H1 (cell line): ENCODE measurements around the gene MYLK4. TPM values are rescaled to one million over a fixed set of nuclear protein-coding genes. Genes with fewer than 3 reads are reported as not detected.
A peak's percentile ranks its signal among the peaks of the same experiment; 100 is the strongest.

ENCODE experiments used
- CTCF ChIA-PET: fragments of 300-600 bp; sonication (Branson Sonifier 250); formaldehyde crosslinking; loops from one replicate; lab custom pipeline; 2021; ENCODE audit not compliant: partially characterized antibody; lab: Charles Lee
- POLR2A ChIA-PET: fragments of 300-600 bp; sonication (Branson Sonifier 250); formaldehyde crosslinking; loops from one replicate; lab custom pipeline; 2021; ENCODE audit warnings: inconsistent platforms; ENCODE audit not compliant: partially characterized antibody; lab: Charles Lee
- DNase-seq, 2 experiments: peaks; one replicate each; pipeline versions ENCODE4 v3.0.0 to v3.0.0-alpha.2; 2010 to 2022; ENCODE audit warnings: low spot score in 2 of 2, low read depth in 1 of 2, mixed read lengths in 1 of 2
- FAIRE-seq: peaks from 2 replicates; lab custom pipeline; 2011; peaks lifted over from hg19 to GRCh38; lab: Jason Lieb, UNC
- H2AFZ ChIP-seq: 2 replicates; pipeline ENCODE4 v1.8.1; 2012; ENCODE audit warnings: low read length, inconsistent platforms
- H2AK5ac ChIP-seq: 2 replicates; pipeline ENCODE4 v1.6.1; 2013; ENCODE audit warnings: low read depth, low read length
- H2BK120ac ChIP-seq: replicated peaks from 2 replicates; pipeline ENCODE3; 2013; ENCODE audit warnings: low read depth, low read length, inconsistent platforms
- H2BK12ac ChIP-seq: 2 replicates; pipeline ENCODE4 v1.6.1; 2013; ENCODE audit warnings: low read depth, low read length
- H2BK15ac ChIP-seq: 2 replicates; pipeline ENCODE4 v1.6.1; 2013; ENCODE audit warnings: low read length
- H2BK20ac ChIP-seq: 2 replicates; pipeline ENCODE4 v1.6.1; 2013; ENCODE audit warnings: low read length
- H2BK5ac ChIP-seq: 2 replicates; pipeline ENCODE4 v1.6.1; 2013; ENCODE audit warnings: low read depth, low read length
- H3K14ac ChIP-seq: 2 replicates; pipeline ENCODE4 v1.6.1; 2013; ENCODE audit warnings: inconsistent platforms; ENCODE audit not compliant: insufficient read length
- H3K18ac ChIP-seq: 2 replicates; pipeline ENCODE4 v1.6.1; 2013; ENCODE audit warnings: low read length; ENCODE audit errors: extremely low read depth
- H3K23ac ChIP-seq: 2 replicates; pipeline ENCODE4 v1.6.1; 2013; ENCODE audit warnings: inconsistent platforms; ENCODE audit not compliant: insufficient read length
- H3K23me2 ChIP-seq: 2 replicates; pipeline ENCODE4 v1.6.1; 2013; ENCODE audit warnings: low read depth, low read length
- H3K27ac ChIP-seq: 2 replicates; pipeline ENCODE4 v1.6.1; 2011; ENCODE audit warnings: low read depth, low read length, inconsistent platforms
- H3K27me3 ChIP-seq, 4 experiments: replicated peaks in 1 of 4; 1 replicate in 1 of 4; 2 replicates in 3 of 4; pipeline versions ENCODE4 v1.6.1 to v1.8.1; 2011 to 2013; ENCODE audit warnings: low read length in 3 of 4, mild to moderate bottlenecking in 3 of 4, inconsistent platforms in 2 of 4, mixed read lengths in 2 of 4, moderate library complexity in 1 of 4; ENCODE audit not compliant: control insufficient read depth in 3 of 4, insufficient read depth in 3 of 4; ENCODE audit errors: extremely low read depth in 1 of 4
- H3K36me3 ChIP-seq, 4 experiments: 2 replicates each; pipeline versions ENCODE4 v1.6.1 to v1.8.1; 2011 to 2013; ENCODE audit warnings: mild to moderate bottlenecking in 4 of 4, low read length in 3 of 4, moderate library complexity in 2 of 4, control low read depth in 1 of 4, inconsistent platforms in 1 of 4; ENCODE audit not compliant: insufficient read depth in 4 of 4, control insufficient read depth in 2 of 4
- H3K4ac ChIP-seq: replicated peaks from 2 replicates; pipeline ENCODE3; 2013; ENCODE audit warnings: low read length, low read depth, mixed read lengths, inconsistent platforms; ENCODE audit not compliant: insufficient read length
- H3K4me1 ChIP-seq, 4 experiments: replicated peaks in 1 of 4; 1 replicate in 1 of 4; 2 replicates in 3 of 4; pipeline versions ENCODE4 v1.6.1 to v1.8.1; 2011 to 2013; ENCODE audit warnings: low read length in 3 of 4, inconsistent platforms in 2 of 4, mixed read lengths in 1 of 4; ENCODE audit not compliant: insufficient read depth in 4 of 4, control insufficient read depth in 3 of 4
- H3K4me2 ChIP-seq, 2 experiments: 2 replicates each; pipeline versions ENCODE4 v1.6.1 to v1.8.1; 2011 to 2013; ENCODE audit warnings: low read depth in 2 of 2, low read length in 2 of 2, control low read depth in 1 of 2, inconsistent platforms in 1 of 2, mild to moderate bottlenecking in 1 of 2; ENCODE audit not compliant: insufficient read depth in 1 of 2
- H3K4me3 ChIP-seq, 4 experiments: fragments of 200-600, 300-600 bp in 1 of 4; sonication (generic), shearing (Covaris generic), sonication (Bioruptor Twin) in 1 of 4; 2 replicates each; pipeline versions ENCODE4 v1.5.1 to v1.8.1; 2011 to 2016; ENCODE audit warnings: low read length in 4 of 4, low read depth in 3 of 4, control low read depth in 2 of 4, inconsistent platforms in 2 of 4, mild to moderate bottlenecking in 2 of 4, mixed read lengths in 1 of 4, moderate library complexity in 1 of 4; ENCODE audit not compliant: insufficient read depth in 2 of 4; ENCODE audit errors: extremely low read depth in 1 of 4
- H3K56ac ChIP-seq: replicated peaks from 2 replicates; pipeline ENCODE3; 2013; ENCODE audit warnings: low read depth, mild to moderate bottlenecking, mixed read lengths, low read length, inconsistent platforms; ENCODE audit not compliant: insufficient read length
- H3K79me1 ChIP-seq: 2 replicates; pipeline ENCODE4 v1.6.1; 2013; ENCODE audit warnings: low read depth, low read length, control low read depth
- H3K79me2 ChIP-seq, 2 experiments: 2 replicates each; pipeline versions ENCODE4 v1.6.1 to v1.8.1; 2012 to 2013; ENCODE audit warnings: low read length in 2 of 2, mild to moderate bottlenecking in 2 of 2, inconsistent platforms in 1 of 2; ENCODE audit not compliant: insufficient read depth in 2 of 2, control insufficient read depth in 1 of 2
- H3K9ac ChIP-seq, 4 experiments: replicated peaks in 1 of 4; 1 replicate in 1 of 4; 2 replicates in 3 of 4; pipeline versions ENCODE4 v1.6.1 to v1.8.1; 2011 to 2013; ENCODE audit warnings: low read depth in 3 of 4, low read length in 3 of 4, control low read depth in 2 of 4, mild to moderate bottlenecking in 2 of 4, moderate library complexity in 2 of 4, inconsistent platforms in 1 of 4; ENCODE audit errors: extremely low read depth in 1 of 4
- H3K9me3 ChIP-seq, 2 experiments: 2 replicates each; pipeline versions ENCODE4 v1.6.1 to v1.8.1; 2012 to 2013; ENCODE audit warnings: mild to moderate bottlenecking in 2 of 2, moderate library complexity in 2 of 2, control low read depth in 1 of 2, inconsistent platforms in 1 of 2, low read depth in 1 of 2, low read length in 1 of 2, mixed read lengths in 1 of 2; ENCODE audit not compliant: insufficient read depth in 2 of 2
- H4K20me1 ChIP-seq, 2 experiments: replicated peaks in 1 of 2; 2 replicates each; pipeline versions ENCODE3 to v1.8.1; 2011 to 2013; ENCODE audit warnings: inconsistent platforms in 2 of 2, low read length in 2 of 2, mild to moderate bottlenecking in 1 of 2; ENCODE audit not compliant: insufficient read depth in 2 of 2, control insufficient read depth in 1 of 2
- H4K5ac ChIP-seq: 2 replicates; pipeline ENCODE4 v1.6.1; 2013; ENCODE audit warnings: low read length, low read depth, mixed read lengths, inconsistent platforms; ENCODE audit not compliant: insufficient read length
- H4K8ac ChIP-seq: 2 replicates; pipeline ENCODE4 v1.8.0; 2013; ENCODE audit warnings: mild to moderate bottlenecking, moderate library complexity, low read length, inconsistent platforms; ENCODE audit not compliant: insufficient read depth; ENCODE audit errors: extremely low read depth
- H4K91ac ChIP-seq: replicated peaks from 2 replicates; pipeline ENCODE3; 2013; ENCODE audit warnings: low read length, mixed read lengths, inconsistent platforms; ENCODE audit not compliant: insufficient read length
- SIX5 ChIP-seq: IDR thresholded peaks from 2 replicates; pipeline ENCODE4 v1.6.1; 2011; ENCODE audit warnings: mild to moderate bottlenecking, low read depth, low read length
- WGBS, 2 experiments: shearing (Covaris generic) in 1 of 2; methylation state at CpG; one replicate each; pipeline versions ENCODE4 v1.1.6 to v1.1.7; 2013 to 2015; ENCODE audit warnings: low lambda C conversion rate in 2 of 2, mixed read lengths in 2 of 2, inconsistent platforms in 1 of 2, low coverage in 1 of 2, missing lambda C conversion rate in 1 of 2; ENCODE audit not compliant: insufficient replicate concordance in 2 of 2, insufficient coverage in 1 of 2, insufficient read length in 1 of 2; ENCODE audit errors: extremely low coverage in 1 of 2, missing lambda C conversion rate in 1 of 2; 5-methylcytosine and 5-hydroxymethylcytosine counted together
- polyA plus RNA-seq, 7 experiments: library from polyadenylated mRNA; depleted of rRNA in 3 of 7; stranded (reverse) in 5 of 7; unstranded in 2 of 7; fragments of >200 nt in 5 of 7; fragments of 200-250 nt in 2 of 7; gene quantifications; 1 replicate in 5 of 7; 2 replicates in 1 of 7; 4 replicates in 1 of 7; pipeline versions ENCODE4 v1.2.1 to v1.2.3, GENCODE V29; 2011 to 2013; ENCODE audit warnings: missing spikeins in 2 of 7, mixed read lengths in 2 of 7
- total RNA-seq: library from RNA; stranded (reverse); fragmentation: NEBNext Ultra II Directional; extraction: Animal tissue kit (Norgen Biotek cat#: 25700); gene quantifications from 2 replicates; pipeline ENCODE4 v1.2.1, GENCODE V29; 2021

MYLK4 gene
- total and polyA plus RNA-seq, 2 of the 8 experiments (the other 6 are each of a cell fraction or from before 2014, with no cell fraction given) = 0.11 to 0.17 TPM

DNA sequence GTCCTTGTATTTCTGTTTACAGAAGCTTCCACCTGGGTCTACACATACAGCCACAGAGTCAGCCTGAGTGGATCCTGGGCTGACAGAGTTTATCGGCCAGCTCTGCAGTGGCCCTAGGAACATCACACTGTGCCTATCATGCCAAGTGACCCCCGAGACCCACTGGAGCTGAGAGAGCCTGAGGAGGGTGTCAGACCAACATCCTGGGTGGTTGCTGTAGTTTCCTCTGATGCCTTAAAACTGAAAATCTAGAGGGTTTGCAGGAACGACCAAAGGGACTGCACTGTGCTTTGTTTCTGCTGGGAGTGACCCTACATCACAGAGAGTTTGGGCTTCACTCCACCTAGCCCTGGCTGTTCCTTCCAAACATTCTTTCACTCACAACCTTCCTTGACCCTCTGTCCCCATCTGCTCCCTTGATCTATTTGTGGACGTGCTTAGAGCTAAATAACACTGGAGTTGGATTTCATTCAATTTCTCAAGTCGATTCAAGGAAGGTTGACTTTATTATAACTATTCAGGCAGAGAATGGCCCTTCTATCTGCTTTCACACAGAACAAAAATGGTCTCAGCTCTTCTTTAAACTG is 18.1 kb downstream of the MYLK4 start:
- H3K23me2 ChIP-seq = no peaks in the 10 kb centered on the region
- H3K9me3 ChIP-seq = no peaks in the 10 kb centered on the region
- no peaks in the 10 kb centered on the region for H3K79me2 ChIP-seq
- H3K14ac ChIP-seq = no peak overlapping the region
- H3K4me3 ChIP-seq = no peak overlapping the region
- CTCF ChIA-PET = interaction anchor here (0.8 to 11.1 kb wide), 7 partner anchors 9 to 131 kb away, joined by 3 to 160 read pairs (median 4); partner anchors contain the start of gene MYLK4
- no peak overlapping the region for H2BK5ac ChIP-seq
- no peak overlapping the region for H3K56ac ChIP-seq
- POLR2A ChIA-PET = interaction anchor here (0.7 kb wide), 2 partner anchors 16 to 205 kb away, joined by 3 to 4 read pairs; no protein-coding TSS in a partner anchor
- no peak overlapping the region for H3K27ac ChIP-seq
- no peak overlapping the region for H3K23ac ChIP-seq
- H2AFZ ChIP-seq = no peak overlapping the region
- H3K79me1 ChIP-seq = no peaks in the 10 kb centered on the region
- H2BK120ac ChIP-seq = no peak overlapping the region
- peak overlapping the region; percentile 41 for H4K91ac ChIP-seq
- no peak for TF ChIP-seq SIX5
- TF ChIP-seq, all 59 proteins: peak for 0
- Histone ChIP-seq H2AK5ac (no peak overlapping the region), H4K20me1 (no peaks in the 10 kb centered on the region), H2BK15ac (no peak overlapping the region), H3K4me1 (peaks cover 3 to 25% (median 6%) of the 10 kb centered on the region in 4 experiments), H4K5ac (no peak overlapping the region), H2BK12ac (no peak overlapping the region), H3K36me3 (no peaks in the 10 kb centered on the region), H3K18ac (no peak overlapping the region), H3K9ac (no peak overlapping the region), H4K8ac (no peak overlapping the region), H3K4me2 (no peak overlapping the region), H2BK20ac (no peak overlapping the region), H3K27me3 (no peaks in the 10 kb centered on the region), H3K4ac (no peak overlapping the region)
- 62% methylated on average over 5 of the region's 5 CpGs; no CpG with 5 or more reads in 1 of the 2 experiments for WGBS, 2 experiments
- FAIRE-seq (no peak), DNase-seq (no peak)
